GM12878 (cell line): ENCODE results near the gene MS4A6A. TPM values are rescaled to one million over a fixed set of nuclear protein-coding genes. Genes with fewer than 3 reads are reported as not detected.
"Not testable (repeated sequence)": the region's sequence is repeated elsewhere in the genome, so short reads cannot be mapped to it uniquely, and the experiment has no call there.

Source experiments
- ATAC-seq: fragments of 200-7000 bp; cut with Tn5 transposase; 3 replicates; pipeline ENCODE4 v1.9.1; 2020; ENCODE audit warnings: mild to moderate bottlenecking, moderate library complexity
- BruUV-seq: library from RNA; stranded (reverse); fragments of 400-500 nt; replicated peaks from 2 replicates; lab custom pipeline; 2021; lab: Mats Ljungman, UMichigan
- CTCF ChIA-PET: fragments of 300-600 bp; sonication (Branson Sonifier 250); formaldehyde crosslinking; extraction: SDS; loops from one replicate; lab custom pipeline; 2021; ENCODE audit warnings: inconsistent platforms; lab: Yijun Ruan, JAX
- POLR2A ChIA-PET: fragments of 350-600 bp; formaldehyde crosslinking; extraction: SDS; loops from one replicate; lab custom pipeline; 2021; ENCODE audit warnings: inconsistent platforms; lab: Charles Lee
- RAD21 ChIA-PET: fragments of 300-600 bp; sonication (Branson Sonifier 250); formaldehyde crosslinking; loops from one replicate; lab custom pipeline; 2023; ENCODE audit warnings: antibody characterized with exemption; ENCODE audit not compliant: unreplicated experiment; lab: Charles Lee
- SMC1A ChIA-PET: fragments of 300-600 bp; sonication (Branson Sonifier 250); formaldehyde crosslinking; loops from one replicate; lab custom pipeline; 2023; ENCODE audit not compliant: unreplicated experiment, uncharacterized antibody; lab: Charles Lee
- DNase-seq: peaks from one replicate; pipeline ENCODE4 v3.0.0-alpha.2; 2011; ENCODE audit warnings: low read depth, low spot score
- FAIRE-seq: peaks from 3 replicates; lab custom pipeline; 2011; peaks lifted over from hg19 to GRCh38; lab: Jason Lieb, UNC
- H2AFZ ChIP-seq: 2 replicates; pipeline ENCODE4 v1.6.0; 2011; ENCODE audit warnings: low read depth, low read length, control low read depth; ENCODE audit not compliant: control insufficient read depth
- H3K27ac ChIP-seq: 2 replicates; pipeline ENCODE4 v1.5.1; 2011; ENCODE audit warnings: control low read depth; ENCODE audit not compliant: control insufficient read depth, insufficient read depth
- H3K27me3 ChIP-seq, 2 experiments: replicated peaks in 1 of 2; 2 replicates each; pipeline versions ENCODE4 v1.6.0 to v1.6.1; 2011; ENCODE audit warnings: low read length in 1 of 2; ENCODE audit not compliant: control insufficient read depth in 2 of 2, insufficient read depth in 2 of 2
- H3K36me3 ChIP-seq, 2 experiments: 2 replicates each; pipeline ENCODE4 v1.5.1; 2011; ENCODE audit warnings: low read length in 1 of 2; ENCODE audit not compliant: control insufficient read depth in 2 of 2, insufficient read depth in 2 of 2
- H3K4me1 ChIP-seq: 2 replicates; pipeline ENCODE4 v1.6.1; 2011; ENCODE audit warnings: mild to moderate bottlenecking, low read length, moderate library complexity, mixed read lengths; ENCODE audit not compliant: control insufficient read depth, insufficient read depth
- H3K4me2 ChIP-seq: 2 replicates; pipeline ENCODE4 v1.6.0; 2011; ENCODE audit warnings: control low read depth; ENCODE audit not compliant: control insufficient read depth, insufficient read depth
- H3K4me3 ChIP-seq: fragments of 200-600 bp; sonication (generic); 2 replicates; pipeline ENCODE4 v1.5.1; 2016
- H3K79me2 ChIP-seq: 2 replicates; pipeline ENCODE4 v1.6.0; 2011; ENCODE audit warnings: low read length; ENCODE audit not compliant: control insufficient read depth, insufficient read depth
- H3K9ac ChIP-seq: 2 replicates; pipeline ENCODE4 v1.8.0; 2011; ENCODE audit warnings: low read length, control low read depth, mixed read lengths; ENCODE audit not compliant: control insufficient read depth, insufficient read depth
- H3K9me3 ChIP-seq: replicated peaks from 3 replicates; pipeline ENCODE4 v1.5.1; 2011; ENCODE audit warnings: mild to moderate bottlenecking, low read length; ENCODE audit not compliant: control insufficient read depth, insufficient read depth
- H4K20me1 ChIP-seq: 2 replicates; pipeline ENCODE4 v1.6.0; 2011; ENCODE audit not compliant: control insufficient read depth, insufficient read depth
- ASH2L ChIP-seq: fragments of 300-600, 200-600 bp; sonication (generic); IDR thresholded peaks from 2 replicates; pipeline ENCODE4 v1.6.1; 2017; ENCODE audit warnings: low read depth, mild to moderate bottlenecking, borderline replicate concordance
- BACH1 ChIP-seq: fragments of 450-650 bp; IDR thresholded peaks from 2 replicates; pipeline ENCODE4 v1.6.1; 2017; ENCODE audit warnings: mild to moderate bottlenecking, borderline replicate concordance
- BMI1 ChIP-seq: fragments of 450-650 bp; IDR thresholded peaks from 2 replicates; pipeline ENCODE4 v1.6.1; 2016; ENCODE audit warnings: mild to moderate bottlenecking, moderate library complexity, borderline replicate concordance
- CBX3 ChIP-seq: fragments of 200-600 bp; sonication (generic); IDR thresholded peaks from 2 replicates; pipeline ENCODE4 v1.6.1; 2016; ENCODE audit warnings: low read depth, borderline replicate concordance
- RAD21 ChIP-seq: IDR thresholded peaks from 2 replicates; pipeline ENCODE4 v1.6.1; 2011; ENCODE audit warnings: mild to moderate bottlenecking, low read depth, low read length, moderate library complexity; ENCODE audit not compliant: insufficient read depth
- SIN3A ChIP-seq: IDR thresholded peaks from 2 replicates; pipeline ENCODE4 v1.6.1; 2012; ENCODE audit warnings: low read depth, low read length, improper control_type of control experiment
- SRF ChIP-seq, 2 experiments: IDR thresholded peaks; 2 replicates each; pipeline ENCODE4 v1.6.1; 2011; ENCODE audit warnings: low read depth in 2 of 2, low read length in 2 of 2, mild to moderate bottlenecking in 1 of 2, moderate library complexity in 1 of 2
- WRNIP1 ChIP-seq: IDR thresholded peaks from 2 replicates; pipeline ENCODE4 v1.6.1; 2011; ENCODE audit warnings: low read depth, low read length, improper control_type of control experiment, borderline replicate concordance
- YY1 ChIP-seq: IDR thresholded peaks from 2 replicates; pipeline ENCODE4 v1.6.1; 2011; ENCODE audit warnings: low read depth, mild to moderate bottlenecking, low read length
- WGBS: methylation state at CpG from one replicate; pipeline ENCODE4 v1.1.6; 2016; ENCODE audit warnings: low lambda C conversion rate; ENCODE audit not compliant: insufficient replicate concordance, insufficient coverage; ENCODE audit errors: missing lambda C conversion rate; 5-methylcytosine and 5-hydroxymethylcytosine counted together
- in situ Hi-C: fragments of 300-500 bp; cut with MboI; formaldehyde crosslinking; loops from 9 replicates; pipeline ENCODE4 v1.14.3; 2018; ENCODE audit warnings: mixed read lengths
- intact Hi-C: fragments of 100-400 bp; cut with micrococcal nuclease; formaldehyde crosslinking; loops from one replicate; pipeline ENCODE4 v1.14.2; 2022; ENCODE audit not compliant: unreplicated experiment
- polyA plus RNA-seq, 11 experiments: library from polyadenylated mRNA; depleted of rRNA in 4 of 11; unstranded in 6 of 11; stranded (reverse) in 5 of 11; fragments of >200 nt; fragmentation: Nextera tagmentation in 4 of 11; fragmentation: Illumina TruSeq in 1 of 11; extraction: Ambion mirVana in 4 of 11; extraction: Trizol in 1 of 11; gene quantifications; 1 replicate in 1 of 11; 2 replicates in 10 of 11; pipeline versions ENCODE4 v1.2.1 to v1.2.3, GENCODE V29; 2011 to 2016; ENCODE audit warnings: inconsistent platforms in 2 of 11, missing spikeins in 2 of 11, low read depth in 1 of 11
- total RNA-seq, 4 experiments: library from RNA; depleted of rRNA in 3 of 4; stranded (reverse); fragments of >200 nt in 3 of 4; fragmentation: Illumina TruSeq in 1 of 4; extraction: Trizol in 1 of 4; gene quantifications; 2 replicates each; pipeline versions ENCODE4 v1.2.1 to v1.2.3, GENCODE V29; 2013 to 2021
- TF ChIP-seq, protein P1 (sequence below): fragments of 150-350 bp; IDR thresholded peaks from 2 replicates; pipeline ENCODE4 v1.6.1; 2016; ENCODE audit warnings: low read depth, low read length

MS4A6A gene
- total and polyA plus RNA-seq, 10 of the 15 experiments (the other 5 are each of a cell fraction or from before 2014, with no cell fraction given), result 0.75 to 30.7 (median 9.0) TPM

- WGBS, result 90% methylated on average over 18 of the region's 26 CpGs
- H4K20me1 ChIP-seq, RAD21 ChIA-PET, H3K4me3 ChIP-seq, H2AFZ ChIP-seq, in situ Hi-C loops, H3K79me2 ChIP-seq, SMC1A ChIA-PET, H3K4me2 ChIP-seq, POLR2A ChIA-PET, H3K9ac ChIP-seq, FAIRE-seq, H3K36me3 ChIP-seq, H3K4me1 ChIP-seq, ATAC-seq, H3K27me3 ChIP-seq, DNase-seq, H3K9me3 ChIP-seq, BruUV-seq, H3K27ac ChIP-seq, CTCF ChIA-PET: not testable (repeated sequence)
- intact Hi-C loops, result loop anchor here (10.0 kb wide), 1 partner anchor 113 kb away; no protein-coding TSS in a partner anchor
Observed at GRCh38 chr11:60201334-60201733, 18.5 kb upstream of the MS4A6A start.

DNA sequence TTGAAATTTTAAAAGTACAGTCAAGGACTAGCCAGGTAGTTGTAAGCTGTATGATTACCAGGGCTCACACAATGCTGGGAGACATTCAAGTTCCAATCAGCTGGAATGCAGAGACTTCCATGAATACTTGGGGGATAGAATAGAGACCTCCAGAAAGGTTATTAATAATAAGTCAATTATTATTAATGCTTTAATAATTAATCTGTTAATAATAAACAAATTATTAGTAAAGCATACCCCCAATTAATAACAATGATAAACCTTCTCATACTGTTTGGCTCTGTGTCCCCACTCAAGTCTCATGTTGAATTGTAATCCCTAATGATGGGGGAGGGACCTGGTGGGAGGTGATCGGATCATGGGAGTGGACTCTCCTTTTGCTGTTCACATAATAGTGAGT is 14.6 kb upstream of the MS4A6A start:
- Histone ChIP-seq H3K4me2 (no peak overlapping the region), H3K4me3 (no peak overlapping the region), H3K27ac (no peak overlapping the region), H2AFZ (no peak overlapping the region), H3K27me3 (no peaks in the 10 kb centered on the region), H3K36me3 (no peaks in the 10 kb centered on the region), H4K20me1 (no peaks in the 10 kb centered on the region), H3K79me2 (no peaks in the 10 kb centered on the region), H3K4me1 (peaks cover 24% of the 10 kb centered on the region), H3K9ac (no peak overlapping the region), H3K9me3 (peaks cover 1% of the 10 kb centered on the region)
- POLR2A ChIA-PET, result no interaction called here
- SMC1A ChIA-PET, result interaction anchor here (0.9 to 7.4 kb wide), 5 partner anchors 8 to 54 kb away, joined by 3 to 85 read pairs (median 29); partner anchors contain the start of gene MS4A6A
- in situ Hi-C loops (no loop called here), intact Hi-C loops (loop anchor here (10.0 kb wide), 1 partner anchor 567 kb away; no protein-coding TSS in a partner anchor)
- no peak for FAIRE-seq
- TF ChIP-seq RAD21 (no peak), YY1 (no peak), BACH1 (no peak), SIN3A (no peak), ASH2L (no peak), SRF (IDR thresholded peaks at IDR 0.05; ENCODE audit: low read depth in 2 of 2, low read length in 2 of 2) (no peak), BMI1 (no peak), CBX3 (no peak), WRNIP1 (no peak)
- TF ChIP-seq, protein P1, sequence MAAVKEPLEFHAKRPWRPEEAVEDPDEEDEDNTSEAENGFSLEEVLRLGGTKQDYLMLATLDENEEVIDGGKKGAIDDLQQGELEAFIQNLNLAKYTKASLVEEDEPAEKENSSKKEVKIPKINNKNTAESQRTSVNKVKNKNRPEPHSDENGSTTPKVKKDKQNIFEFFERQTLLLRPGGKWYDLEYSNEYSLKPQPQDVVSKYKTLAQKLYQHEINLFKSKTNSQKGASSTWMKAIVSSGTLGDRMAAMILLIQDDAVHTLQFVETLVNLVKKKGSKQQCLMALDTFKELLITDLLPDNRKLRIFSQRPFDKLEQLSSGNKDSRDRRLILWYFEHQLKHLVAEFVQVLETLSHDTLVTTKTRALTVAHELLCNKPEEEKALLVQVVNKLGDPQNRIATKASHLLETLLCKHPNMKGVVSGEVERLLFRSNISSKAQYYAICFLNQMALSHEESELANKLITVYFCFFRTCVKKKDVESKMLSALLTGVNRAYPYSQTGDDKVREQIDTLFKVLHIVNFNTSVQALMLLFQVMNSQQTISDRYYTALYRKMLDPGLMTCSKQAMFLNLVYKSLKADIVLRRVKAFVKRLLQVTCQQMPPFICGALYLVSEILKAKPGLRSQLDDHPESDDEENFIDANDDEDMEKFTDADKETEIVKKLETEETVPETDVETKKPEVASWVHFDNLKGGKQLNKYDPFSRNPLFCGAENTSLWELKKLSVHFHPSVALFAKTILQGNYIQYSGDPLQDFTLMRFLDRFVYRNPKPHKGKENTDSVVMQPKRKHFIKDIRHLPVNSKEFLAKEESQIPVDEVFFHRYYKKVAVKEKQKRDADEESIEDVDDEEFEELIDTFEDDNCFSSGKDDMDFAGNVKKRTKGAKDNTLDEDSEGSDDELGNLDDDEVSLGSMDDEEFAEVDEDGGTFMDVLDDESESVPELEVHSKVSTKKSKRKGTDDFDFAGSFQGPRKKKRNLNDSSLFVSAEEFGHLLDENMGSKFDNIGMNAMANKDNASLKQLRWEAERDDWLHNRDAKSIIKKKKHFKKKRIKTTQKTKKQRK, result no peak
- CTCF ChIA-PET, result interaction anchor here (0.6 to 3.3 kb wide), 4 partner anchors 13 to 110 kb away, joined by 3 to 25 read pairs (median 4); no protein-coding TSS in a partner anchor
- RAD21 ChIA-PET, result interaction anchor here (3.4 kb wide), 1 partner anchor 14 kb away, joined by 20 read pairs; the partner anchor contains the start of gene MS4A6A
- BruUV-seq, result no TSS peak
- no peak for ATAC-seq
- no peak for DNase-seq
- 0% methylated on average over 1 of the region's 1 CpG for WGBS
